Kidney (tissue), 14 donors: ENCODE data around the gene MYH4. TPM values are rescaled to one million over a fixed set of nuclear protein-coding genes. Genes with fewer than 3 reads are reported as not detected.

Source experiments
- DNase-seq, 5 donors: peaks; one replicate each; pipeline ENCODE4 v3.0.0-alpha.2; 2013 to 2020
- FAIRE-seq: peaks from 2 replicates; lab custom pipeline; 2012; peaks lifted over from hg19 to GRCh38; lab: Jason Lieb, UNC
- H3K27ac ChIP-seq, 2 donors: one replicate each; pipeline ENCODE4 v1.7.0; 2013; ENCODE audit warnings: low read depth in 2 of 2, low read length in 2 of 2, inconsistent platforms in 1 of 2
- H3K27me3 ChIP-seq: one replicate; pipeline ENCODE4 v1.7.1; 2013; ENCODE audit warnings: low read length, inconsistent platforms; ENCODE audit not compliant: control insufficient read depth, insufficient read depth
- H3K36me3 ChIP-seq, 3 donors: one replicate each; pipeline versions ENCODE4 v1.7.0 to v1.7.1; 2013; ENCODE audit warnings: low read length in 3 of 3, control low read depth in 1 of 3, inconsistent platforms in 1 of 3; ENCODE audit not compliant: insufficient read depth in 3 of 3, control insufficient read depth in 2 of 3
- H3K4me1 ChIP-seq, 3 donors: one replicate each; pipeline versions ENCODE4 v1.7.0 to v1.7.1; 2013; ENCODE audit warnings: low read length in 3 of 3, inconsistent platforms in 1 of 3, low read depth in 1 of 3; ENCODE audit not compliant: control insufficient read depth in 2 of 3, insufficient read depth in 2 of 3
- H3K4me3 ChIP-seq, 3 donors: one replicate each; pipeline versions ENCODE4 v1.7.0 to v1.8.1; 2013; ENCODE audit warnings: low read length in 3 of 3, control low read depth in 1 of 3, inconsistent platforms in 1 of 3
- H3K9ac ChIP-seq, 3 donors: one replicate each; pipeline versions ENCODE4 v1.7.0 to v1.7.1; 2013; ENCODE audit warnings: low read length in 3 of 3, control low read depth in 1 of 3, inconsistent platforms in 1 of 3
- H3K9me3 ChIP-seq, 3 donors: one replicate each; pipeline versions ENCODE4 v1.7.0 to v1.7.1; 2013; ENCODE audit warnings: low read length in 3 of 3, control low read depth in 1 of 3, inconsistent platforms in 1 of 3; ENCODE audit not compliant: control insufficient read depth in 2 of 3, insufficient read depth in 1 of 3
- intact Hi-C: fragments of 100-400 bp; cut with DNase I; formaldehyde crosslinking; loops from one replicate; pipeline ENCODE4 v1.11.1; 2022
- polyA plus RNA-seq: library from polyadenylated mRNA; stranded (reverse); fragments of 350-450 nt; fragmentation: Illumina TruSeq; extraction: RNeasy Lipid Tissue Mini Kit (QIAGEN cat#74804); gene quantifications from one replicate; pipeline ENCODE4 v1.2.3, GENCODE V29; 2014; ENCODE audit warnings: low read depth, low replicate concordance; ENCODE audit not compliant: insufficient read depth
- total RNA-seq: library from RNA; stranded (reverse); fragmentation: NEBNext Ultra II Directional; extraction: Animal tissue kit (Norgen Biotek cat#: 25700); gene quantifications from one replicate; pipeline ENCODE4 v1.2.1, GENCODE V29; 2021
- TF ChIP-seq, protein P1 (sequence below): IDR thresholded peaks from 3 replicates; pipeline ENCODE4 v1.5.1; 2012; ENCODE audit warnings: mild to moderate bottlenecking, moderate library complexity, borderline replicate concordance; ENCODE audit not compliant: insufficient read depth; ENCODE audit errors: extremely low read depth
- donor health status: control.
- donor health status: control.
- donor health status: control.
- donor health status: control.
- donor health status: control.
- donor health status: DM: yes; HTN: yes; CAD: no.
- donor health status: Normal renal cell carcinoma (clear cell type).

Gene MYH4
- total and polyA plus RNA-seq, 2 donors from 2014 or later: not detected

DNA sequence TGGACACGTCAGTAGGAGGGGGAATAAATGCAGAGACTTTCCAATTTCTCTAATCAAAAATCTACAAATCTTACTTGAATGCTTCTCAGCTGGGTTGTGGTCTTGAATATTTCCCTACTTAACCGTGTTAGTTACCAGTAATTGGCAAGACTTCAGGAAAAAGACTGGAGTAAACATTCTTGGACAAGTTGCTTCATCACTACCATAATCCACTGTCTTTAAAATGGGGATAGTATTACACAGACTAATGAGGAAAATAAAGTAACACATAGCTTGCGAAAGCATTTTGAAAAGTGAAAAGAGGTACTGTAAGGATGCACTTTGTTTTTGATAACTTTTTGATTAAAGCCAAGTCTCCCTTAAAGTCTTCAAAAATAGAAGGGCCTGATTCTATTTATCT lies 30.6 kb upstream of the MYH4 start:
- no peaks in the 10 kb centered on the region for H3K36me3 ChIP-seq
- TF ChIP-seq, protein P1, sequence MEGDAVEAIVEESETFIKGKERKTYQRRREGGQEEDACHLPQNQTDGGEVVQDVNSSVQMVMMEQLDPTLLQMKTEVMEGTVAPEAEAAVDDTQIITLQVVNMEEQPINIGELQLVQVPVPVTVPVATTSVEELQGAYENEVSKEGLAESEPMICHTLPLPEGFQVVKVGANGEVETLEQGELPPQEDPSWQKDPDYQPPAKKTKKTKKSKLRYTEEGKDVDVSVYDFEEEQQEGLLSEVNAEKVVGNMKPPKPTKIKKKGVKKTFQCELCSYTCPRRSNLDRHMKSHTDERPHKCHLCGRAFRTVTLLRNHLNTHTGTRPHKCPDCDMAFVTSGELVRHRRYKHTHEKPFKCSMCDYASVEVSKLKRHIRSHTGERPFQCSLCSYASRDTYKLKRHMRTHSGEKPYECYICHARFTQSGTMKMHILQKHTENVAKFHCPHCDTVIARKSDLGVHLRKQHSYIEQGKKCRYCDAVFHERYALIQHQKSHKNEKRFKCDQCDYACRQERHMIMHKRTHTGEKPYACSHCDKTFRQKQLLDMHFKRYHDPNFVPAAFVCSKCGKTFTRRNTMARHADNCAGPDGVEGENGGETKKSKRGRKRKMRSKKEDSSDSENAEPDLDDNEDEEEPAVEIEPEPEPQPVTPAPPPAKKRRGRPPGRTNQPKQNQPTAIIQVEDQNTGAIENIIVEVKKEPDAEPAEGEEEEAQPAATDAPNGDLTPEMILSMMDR: no peak
- H3K27me3 ChIP-seq: no peaks in the 10 kb centered on the region
- no peak overlapping the region for H3K4me3 ChIP-seq
- H3K27ac ChIP-seq: no peak overlapping the region
- H3K9ac ChIP-seq: no peak overlapping the region
- no peaks in the 10 kb centered on the region for H3K4me1 ChIP-seq
- intact Hi-C loops: no loop called here
- DNase-seq (no peak), FAIRE-seq (no peak)
- no peaks in the 10 kb centered on the region for H3K9me3 ChIP-seq

DNA sequence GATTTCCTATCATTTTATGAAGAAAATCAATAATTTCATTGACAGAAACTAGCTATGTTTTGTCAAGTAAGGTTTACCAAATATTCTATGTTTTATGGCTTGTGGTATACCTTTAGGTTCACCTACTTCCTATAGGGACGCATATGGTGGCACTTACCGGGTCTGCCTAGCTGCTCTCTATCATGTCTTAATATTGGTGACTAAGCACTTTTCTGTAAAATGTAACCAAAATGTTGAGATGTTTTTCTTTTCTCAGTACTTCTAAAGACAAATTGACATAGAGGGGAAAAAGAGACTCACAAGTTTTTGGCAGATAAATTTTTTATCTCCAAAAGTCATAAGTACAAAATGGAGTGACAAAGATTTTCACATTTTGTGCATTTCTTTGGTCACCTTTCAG lies 22.6 kb upstream of the MYH4 start:
- H3K4me1 ChIP-seq: no peaks in the 10 kb centered on the region
- TF ChIP-seq, protein P1: no peak
- no peaks in the 10 kb centered on the region for H3K36me3 ChIP-seq
- no peaks in the 10 kb centered on the region for H3K27me3 ChIP-seq
- H3K9me3 ChIP-seq: peaks cover 1 to 6% (median 5%) of the 10 kb centered on the region in 3 donors
- H3K9ac ChIP-seq: no peak overlapping the region
- no peak overlapping the region for H3K27ac ChIP-seq
- no peak for FAIRE-seq
- no peak for DNase-seq
- intact Hi-C loops: no loop called here
- no peak overlapping the region for H3K4me3 ChIP-seq

DNA sequence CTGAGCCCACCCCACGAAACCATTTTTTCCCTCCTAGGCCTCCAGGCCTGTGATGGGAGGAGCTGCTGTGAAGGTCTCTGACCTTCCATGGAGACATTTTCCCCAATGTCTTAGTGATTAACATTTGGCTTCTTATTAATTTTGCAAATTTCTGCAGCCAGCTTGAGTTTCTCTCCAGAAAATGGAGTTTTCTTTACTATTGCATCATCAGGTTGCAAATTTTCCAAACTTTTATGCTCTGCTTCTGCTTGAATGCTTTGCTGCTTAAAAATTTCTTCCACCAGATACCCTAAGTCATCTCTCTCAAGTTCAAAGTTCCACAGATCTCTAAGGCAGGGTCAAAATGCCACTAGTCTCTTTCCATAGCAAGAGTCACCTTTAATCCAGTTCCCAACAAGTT lies 12.9 kb upstream of the MYH4 start:
- Histone ChIP-seq H3K9me3 (peaks cover 0 to 8% (median 0%) of the 10 kb centered on the region in 3 donors), H3K9ac (no peak overlapping the region), H3K36me3 (no peaks in the 10 kb centered on the region), H3K27me3 (no peaks in the 10 kb centered on the region), H3K4me3 (no peak overlapping the region), H3K4me1 (no peaks in the 10 kb centered on the region), H3K27ac (no peak overlapping the region)
- TF ChIP-seq, protein P1: no peak
- DNase-seq (no peak), FAIRE-seq (no peak)
- intact Hi-C loops: no loop called here

DNA sequence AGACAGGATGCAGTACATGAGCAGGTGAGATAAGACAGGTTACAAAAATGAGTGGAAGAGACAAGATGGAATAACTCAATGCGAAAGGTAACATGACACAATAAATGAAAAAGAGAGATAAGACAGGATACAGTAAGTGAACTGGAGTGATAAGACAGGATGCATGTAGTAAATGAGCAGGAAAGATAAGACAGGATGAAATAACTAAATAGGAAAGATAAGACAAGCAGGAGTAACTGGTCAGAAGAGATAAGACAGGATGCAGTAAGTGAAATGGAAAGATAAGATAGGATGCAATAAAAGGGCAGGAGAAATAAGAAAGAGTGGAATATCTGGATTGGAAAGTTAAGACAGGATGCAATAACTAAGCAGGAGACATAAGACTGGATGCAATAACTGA lies 8.3 kb upstream of the MYH4 start:
- DNase-seq (no peak), FAIRE-seq (no peak)
- Histone ChIP-seq H3K36me3 (no peaks in the 10 kb centered on the region), H3K9ac (no peak overlapping the region), H3K27ac (no peak overlapping the region), H3K9me3 (peaks cover 0 to 5% (median 0%) of the 10 kb centered on the region in 3 donors), H3K4me3 (no peak overlapping the region), H3K4me1 (no peaks in the 10 kb centered on the region), H3K27me3 (no peaks in the 10 kb centered on the region)
- TF ChIP-seq, protein P1: no peak
- intact Hi-C loops: no loop called here
